ENCODE measurements around the gene WDFY2. TPM values are rescaled to one million over a fixed set of nuclear protein-coding genes. Genes with fewer than 3 reads are reported as not detected.

WDFY2 gene
- total RNA-seq, 4 donors from 2014 or later: 17.6 to 36.4 (median 22.0) TPM

- TF ChIP-seq CTCF (IDR thresholded peaks at IDR 0.05; ENCODE audit: low read depth): no peak
These were observed 54.1 kb downstream of the WDFY2 start for GRCh38 chr13:51638216-51638871.

- no peak for TF ChIP-seq CTCF (IDR thresholded peaks at IDR 0.05; ENCODE audit: low read depth)
These were observed 54.9 kb downstream of the WDFY2 start for GRCh38 chr13:51639171-51639570.

GRCh38 chr13:51643105-51643881, 59.0 kb downstream of the WDFY2 start:
- no peak for TF ChIP-seq CTCF (IDR thresholded peaks at IDR 0.05; ENCODE audit: low read depth)

GRCh38 chr13:51643882-51644281, 59.6 kb downstream of the WDFY2 start:
- TF ChIP-seq CTCF (IDR thresholded peaks at IDR 0.05; ENCODE audit: low read depth): no peak

- TF ChIP-seq CTCF (IDR thresholded peaks at IDR 0.05; ENCODE audit: low read depth): no peak
These were observed 60.4 kb downstream of the WDFY2 start for GRCh38 chr13:51644654-51645053.

GRCh38 chr13:51645154-51645650, 60.9 kb downstream of the WDFY2 start:
- TF ChIP-seq CTCF (IDR thresholded peaks at IDR 0.05; ENCODE audit: low read depth): no peak

Data from subcutaneous adipose tissue (tissue), 4 donors.